NCI-H446 (cell line): Measurements from ENCODE around the gene NR2C1.
A peak's percentile ranks its signal among the peaks of the same experiment; 100 is the strongest.
"Not testable (repeated sequence)": the region's sequence is repeated elsewhere in the genome, so short reads cannot be mapped to it uniquely, and the experiment has no call there.

Experiments
- DNase-seq, 2 experiments: peaks; one replicate each; lab custom pipeline; 2025; lab: John Stamatoyannopoulos, UW

NR2C1 gene

GRCh38 chr12:95072900-95073697 lies at the start of gene NR2C1:
TSS of gene NR2C1 (minus strand) at chr12:95073618. CDS start at chr12:95067384, 6,234 bp downstream.
- DNase-seq, result peak; percentile 68 to 91

GRCh38 chr12:95118788-95119179 lies 45.4 kb upstream of the NR2C1 start:
- DNase-seq, result no peak

GRCh38 chr12:95118138-95118787 lies 44.8 kb upstream of the NR2C1 start:
- no peak for DNase-seq

- DNase-seq, result peak; percentile 62 to 68
Observed at GRCh38 chr12:95117178-95117599, 43.8 kb upstream of the NR2C1 start.

DNA sequence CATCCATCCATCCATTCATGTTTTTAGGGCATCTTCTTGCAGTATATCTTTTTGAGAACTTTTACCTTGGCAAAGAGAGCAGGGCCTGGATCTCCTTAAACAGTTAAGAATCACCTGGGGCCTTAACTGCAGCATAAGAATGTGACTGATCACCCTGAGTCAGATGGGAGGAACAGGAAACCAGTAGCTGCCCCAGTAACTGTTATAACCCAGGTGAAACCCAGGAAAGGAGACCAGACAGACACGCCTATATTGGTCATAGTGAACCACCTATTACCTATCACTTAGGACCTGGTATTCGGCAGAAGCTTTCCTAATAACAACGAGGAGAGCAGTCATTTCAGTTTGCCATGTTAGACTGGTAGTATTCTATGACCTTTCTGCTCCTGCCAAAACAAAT lies 43.4 kb upstream of the NR2C1 start:
- DNase-seq, result no peak

DNA sequence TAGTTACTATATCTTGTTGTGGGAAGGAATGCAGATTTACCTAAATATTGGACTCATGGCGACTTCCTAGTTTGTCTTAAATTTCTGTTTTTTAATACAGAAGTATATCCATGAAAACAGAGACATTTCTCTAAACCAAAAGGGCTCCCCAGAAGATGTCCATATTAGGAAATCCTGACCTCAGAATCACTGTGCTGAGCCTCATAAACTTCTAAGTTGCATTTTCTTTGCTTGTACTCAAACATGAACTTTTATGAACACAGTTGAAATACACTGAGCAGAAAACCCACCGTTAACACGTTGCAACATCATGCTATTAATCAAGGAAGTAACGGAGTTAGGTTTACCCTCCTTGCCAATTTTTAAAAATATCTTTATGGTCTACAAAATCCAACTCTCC lies 42.9 kb upstream of the NR2C1 start:
- DNase-seq, result no peak

- DNase-seq, result no peak
Observed at GRCh38 chr12:95115641-95116040, 42.2 kb upstream of the NR2C1 start.

- DNase-seq, result no peak
Observed at GRCh38 chr12:95114766-95115405, 41.5 kb upstream of the NR2C1 start.

GRCh38 chr12:95107362-95107761 lies 33.9 kb upstream of the NR2C1 start:
- no peak for DNase-seq

- no peak for DNase-seq
Observed at GRCh38 chr12:95105540-95105939, 32.1 kb upstream of the NR2C1 start.

DNA sequence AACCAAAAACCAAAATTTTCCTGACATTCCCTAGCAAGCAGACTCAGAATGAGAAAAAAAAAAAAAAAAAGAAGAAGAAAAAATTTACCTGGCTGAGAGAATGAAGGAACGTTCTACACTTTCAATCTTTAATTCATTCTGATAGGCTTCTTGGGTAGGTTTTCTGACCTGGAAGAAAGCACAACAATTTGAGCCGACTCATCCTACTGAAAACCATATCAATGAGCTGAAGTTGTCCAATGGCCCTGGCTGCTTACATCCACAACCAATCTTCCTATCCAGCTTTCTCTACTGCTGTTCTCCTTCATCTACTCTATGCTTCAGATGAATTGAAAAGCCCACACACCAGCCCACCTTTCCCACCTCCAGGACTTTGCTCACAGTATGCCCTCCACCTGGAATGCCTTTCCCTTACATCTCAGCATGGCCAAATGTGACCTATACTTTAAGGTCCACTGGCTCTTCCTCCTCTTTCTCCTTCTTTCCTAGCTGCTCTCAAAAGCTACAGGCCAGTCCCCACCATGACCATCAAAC lies 31.6 kb upstream of the NR2C1 start:
- no peak for DNase-seq

DNA sequence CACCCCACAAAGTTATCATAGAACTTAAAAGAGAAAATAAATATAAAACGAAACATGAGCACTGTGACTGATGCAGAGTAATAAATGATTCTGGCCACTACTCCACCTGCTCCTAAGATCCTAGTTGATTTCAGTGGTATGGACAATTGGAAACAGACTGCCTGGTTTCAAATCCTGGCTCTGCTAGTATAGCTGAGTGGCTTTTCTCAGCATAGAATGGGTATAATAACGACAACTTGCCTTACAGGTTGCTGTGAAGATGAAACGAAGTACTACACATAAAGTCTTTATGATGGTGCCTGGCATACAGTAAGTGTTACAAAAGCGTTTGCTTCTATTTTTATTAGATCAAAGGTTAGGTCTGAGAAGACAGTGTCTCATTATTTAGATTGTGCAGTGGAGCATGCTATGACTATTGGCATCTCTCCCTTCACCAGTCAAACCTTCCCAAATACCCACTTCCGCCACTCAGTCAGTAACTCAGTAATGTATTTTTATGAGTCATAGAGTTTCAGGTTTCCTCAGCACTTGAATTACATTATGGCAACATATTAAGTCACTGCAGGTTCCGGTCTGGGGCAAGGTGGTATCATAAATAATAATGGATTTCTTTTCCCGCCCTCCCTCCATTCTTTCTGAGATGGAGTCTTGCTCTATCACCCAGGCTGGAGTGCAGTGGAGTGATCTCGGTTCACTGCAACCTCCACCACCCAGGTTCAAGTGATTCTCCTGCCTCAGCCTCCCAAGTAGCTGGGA lies 29.7 kb upstream of the NR2C1 start:
- peak; percentile 26 to 63 for DNase-seq

DNA sequence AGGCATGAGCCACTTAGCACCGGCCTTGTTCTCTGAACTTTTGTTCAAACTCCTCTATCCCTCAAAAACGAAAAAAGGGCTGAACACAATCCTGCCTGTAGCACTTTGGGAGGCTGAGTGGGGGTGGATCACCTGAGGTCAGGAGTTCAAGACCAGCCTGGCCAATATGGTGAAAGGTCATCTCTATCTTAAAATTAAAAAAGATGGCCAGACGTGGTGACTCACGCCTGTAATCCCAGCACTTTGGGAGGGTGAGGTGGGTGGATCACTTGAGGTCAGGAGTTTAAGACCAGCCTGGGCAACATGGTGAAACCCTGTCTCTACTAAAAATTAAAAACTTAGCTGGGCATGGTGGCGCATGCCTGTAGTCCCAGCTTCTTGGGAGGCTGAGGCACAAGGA lies 28.5 kb upstream of the NR2C1 start:
- DNase-seq, result not testable (repeated sequence)

DNA sequence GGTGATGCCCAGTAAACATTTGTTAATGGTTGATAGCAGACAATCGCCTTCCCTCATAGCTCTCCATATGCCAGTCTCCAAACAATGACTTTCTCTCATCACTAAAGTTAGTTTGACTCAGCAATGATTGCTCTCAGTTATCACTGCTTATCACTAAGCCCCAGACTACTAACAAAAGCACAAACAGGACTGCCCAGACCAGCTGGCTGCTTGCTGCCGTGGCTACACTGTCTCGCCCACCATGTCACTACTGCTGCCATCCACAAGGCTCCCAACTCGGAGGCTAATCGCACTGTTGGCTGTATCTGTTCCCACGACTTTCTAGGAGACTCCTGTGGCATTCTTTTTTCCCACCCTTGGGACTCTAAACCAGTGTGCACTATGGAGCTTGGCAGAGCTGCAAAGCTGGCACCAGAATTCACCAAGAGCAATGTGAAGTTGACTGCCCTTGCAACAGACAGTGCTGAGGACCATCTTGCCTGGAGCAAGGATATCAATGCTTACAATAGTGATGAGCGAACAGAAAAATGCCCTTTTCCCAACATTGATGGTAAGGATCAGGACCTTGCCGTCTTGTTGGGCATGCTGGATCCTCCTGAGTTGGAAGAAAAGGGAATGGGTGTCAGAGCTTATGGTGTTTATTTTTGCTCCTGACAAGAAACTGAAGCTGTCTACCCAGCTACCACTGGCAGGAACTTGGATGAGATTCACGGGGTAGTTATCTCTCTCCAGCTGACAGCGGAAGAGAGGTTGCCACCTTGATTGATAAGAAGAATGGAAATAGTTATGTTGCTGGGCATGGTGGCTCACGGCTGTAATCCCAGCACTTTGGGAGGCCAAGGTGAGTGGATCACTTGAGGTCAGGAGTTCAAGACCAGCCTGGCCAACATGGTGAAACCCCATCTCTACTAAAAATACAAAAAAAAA lies 27.1 kb upstream of the NR2C1 start:
- no peak for DNase-seq

DNA sequence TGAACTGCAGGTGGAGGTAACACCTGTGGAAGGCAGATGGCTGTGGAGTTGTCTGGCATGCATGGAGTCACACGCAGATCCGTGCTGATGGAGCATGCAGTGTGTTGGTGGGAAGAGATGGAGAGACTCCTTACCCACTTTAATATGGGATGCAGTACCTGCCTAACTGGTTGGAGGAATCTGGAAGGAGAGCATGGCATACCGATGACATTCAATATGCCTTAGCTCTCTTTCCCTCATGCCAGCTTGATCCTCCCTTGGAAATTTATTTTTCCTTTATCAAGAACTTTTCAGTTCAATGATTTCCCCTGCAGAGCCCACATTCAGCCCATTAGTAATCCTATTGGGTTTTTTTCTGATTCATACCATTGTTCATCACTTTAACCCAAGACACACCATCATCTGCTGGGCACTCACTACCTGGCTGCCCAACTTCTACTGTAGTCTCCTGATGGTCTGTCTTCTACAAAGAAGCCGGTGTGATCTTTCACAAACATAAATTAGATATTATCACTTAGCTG lies 25.9 kb upstream of the NR2C1 start:
- no peak for DNase-seq

DNA sequence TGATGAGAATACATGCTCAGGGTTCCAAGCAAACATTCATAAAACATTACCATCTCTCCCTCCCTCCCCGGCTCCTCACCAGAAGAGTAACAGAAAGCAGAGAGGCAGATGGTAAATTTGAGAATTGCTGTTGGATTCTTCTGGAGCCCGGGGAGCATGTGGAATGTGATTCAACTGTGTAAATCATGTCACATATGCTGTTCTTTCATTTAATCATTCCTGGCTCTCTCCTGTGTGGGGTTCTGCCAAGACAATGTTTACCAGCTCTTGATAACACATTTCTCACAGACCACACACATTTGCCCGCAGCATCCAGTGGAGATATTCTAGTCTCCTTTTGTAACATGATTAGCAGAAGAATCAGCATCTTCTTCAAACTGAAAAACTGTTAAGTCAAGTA lies 23.4 kb upstream of the NR2C1 start:
- DNase-seq, result peak; percentile 77 to 90

DNA sequence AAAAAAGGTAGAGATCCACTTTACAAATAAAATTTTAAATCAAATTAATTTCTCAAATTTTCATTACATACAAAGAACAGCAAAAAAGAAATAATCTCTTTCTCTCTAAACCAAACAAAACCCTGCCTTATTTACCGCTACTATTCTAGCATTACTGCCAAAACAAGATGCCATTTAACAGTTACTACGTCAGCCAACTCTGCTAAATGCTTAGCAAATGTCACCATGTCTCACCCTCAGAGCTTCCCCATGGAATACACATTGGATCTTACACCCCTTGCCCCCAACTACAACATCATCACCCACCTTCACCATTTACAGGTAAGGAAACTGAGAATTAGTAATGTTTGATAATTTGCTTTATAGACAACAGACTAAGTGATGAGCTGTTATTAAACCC lies 23.0 kb upstream of the NR2C1 start:
- no peak for DNase-seq

- DNase-seq, result not testable (repeated sequence)
Observed at GRCh38 chr12:95095866-95096265, 22.4 kb upstream of the NR2C1 start.

- no peak for DNase-seq
Observed at GRCh38 chr12:95089462-95089861, 16.0 kb upstream of the NR2C1 start.

DNA sequence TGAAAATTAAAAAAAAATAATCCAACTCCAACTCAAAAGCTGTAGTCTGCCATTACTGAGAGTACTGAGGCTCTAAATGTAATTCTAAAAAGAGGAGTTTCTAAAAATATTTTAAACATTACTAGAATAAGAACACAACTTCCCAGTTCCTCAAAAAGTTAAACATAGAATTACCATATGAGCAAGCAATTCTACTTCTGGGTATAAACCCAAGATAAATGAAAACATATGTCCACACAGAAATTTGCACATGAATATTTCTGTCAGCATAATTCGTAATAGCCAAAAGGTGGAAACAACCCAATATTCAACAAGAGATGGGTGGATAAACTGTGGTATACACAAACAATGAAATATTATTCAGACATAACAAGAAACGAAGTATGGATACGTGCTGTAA lies 15.0 kb upstream of the NR2C1 start:
- no peak for DNase-seq

- DNase-seq, result no peak
Observed at GRCh38 chr12:95085612-95086011, 12.2 kb upstream of the NR2C1 start.
